Stimulated activated naive CD4-positive, alpha-beta T cell (primary cell): ENCODE data around the gene DMD.
"Not testable (repeated sequence)": the region's sequence is repeated elsewhere in the genome, so short reads cannot be mapped to it uniquely, and the experiment has no call there.

ENCODE experiments used
- DNase-seq, 6 experiments: peaks; one replicate each; lab custom pipeline; 2025; lab: John Stamatoyannopoulos, UW

DMD gene

GRCh38 chrX:31429915-31430314 is 1781.4 kb downstream of the DMD start:
- DNase-seq: no peak

GRCh38 chrX:31423609-31424189 is 1787.7 kb downstream of the DMD start:
- DNase-seq: no peak

GRCh38 chrX:31421441-31421840 is 1789.9 kb downstream of the DMD start:
- no peak for DNase-seq

- DNase-seq: no peak
Observed at GRCh38 chrX:31420711-31421151, 1790.6 kb downstream of the DMD start.

GRCh38 chrX:31420302-31420701 is 1791.0 kb downstream of the DMD start:
- no peak for DNase-seq

GRCh38 chrX:31397119-31397518 is 1814.2 kb downstream of the DMD start:
- no peak for DNase-seq

GRCh38 chrX:31392513-31392912 is 1818.8 kb downstream of the DMD start:
- no peak for DNase-seq

- no peak for DNase-seq
Observed at GRCh38 chrX:31388946-31389345, 1822.4 kb downstream of the DMD start.

- DNase-seq: no peak
Observed at GRCh38 chrX:31384471-31384870, 1826.9 kb downstream of the DMD start.

GRCh38 chrX:31383991-31384390 is 1827.4 kb downstream of the DMD start:
- DNase-seq: no peak

- DNase-seq: not testable (repeated sequence)
Observed at GRCh38 chrX:31378973-31379372, 1832.4 kb downstream of the DMD start.

- not testable (repeated sequence) for DNase-seq
Observed at GRCh38 chrX:31377821-31378220, 1833.5 kb downstream of the DMD start.

- DNase-seq: no peak
Observed at GRCh38 chrX:31376408-31377022, 1834.8 kb downstream of the DMD start.

- DNase-seq: no peak
Observed at GRCh38 chrX:31374786-31375185, 1836.6 kb downstream of the DMD start.

- DNase-seq: no peak
Observed at GRCh38 chrX:31371956-31372355, 1839.4 kb downstream of the DMD start.

GRCh38 chrX:31367816-31368215 is 1843.5 kb downstream of the DMD start:
- DNase-seq: no peak

GRCh38 chrX:31366041-31366440 is 1845.3 kb downstream of the DMD start:
- no peak for DNase-seq

GRCh38 chrX:31356275-31357212 is 1854.8 kb downstream of the DMD start:
- no peak for DNase-seq

- DNase-seq: no peak
Observed at GRCh38 chrX:31355206-31355955, 1856.0 kb downstream of the DMD start.

GRCh38 chrX:31353095-31353494 is 1858.3 kb downstream of the DMD start:
- no peak for DNase-seq

- DNase-seq: no peak
Observed at GRCh38 chrX:31350808-31351074, 1860.6 kb downstream of the DMD start.

GRCh38 chrX:31349515-31349914 is 1861.8 kb downstream of the DMD start:
- no peak for DNase-seq
